Mucosa of descending colon (tissue), 3 donors: ENCODE data around the gene AADAC. TPM values are rescaled to one million over a fixed set of nuclear protein-coding genes. Genes with fewer than 3 reads are reported as not detected.

ENCODE experiments used
- ATAC-seq: fragments of 200-7000 bp; cut with Tn5 transposase; one replicate; pipeline ENCODE4 v1.9.1; 2020; ENCODE audit warnings: mild to moderate bottlenecking, moderate library complexity
- DNase-seq, 3 donors: peaks; one replicate each; pipeline ENCODE4 v3.0.0-alpha.2; 2020
- H3K36me3 ChIP-seq: fragments of 200-600 bp; one replicate; pipeline ENCODE4 v1.8.0; 2021; ENCODE audit warnings: low read depth, mild to moderate bottlenecking
- H3K4me1 ChIP-seq: fragments of 200-600 bp; one replicate; pipeline ENCODE4 v1.8.0; 2021; ENCODE audit warnings: low read depth, mild to moderate bottlenecking
- H3K4me3 ChIP-seq: fragments of 200-600 bp; one replicate; pipeline ENCODE4 v1.8.0; 2021; ENCODE audit warnings: mild to moderate bottlenecking
- H3K9me3 ChIP-seq: fragments of 200-600 bp; one replicate; pipeline ENCODE4 v1.8.0; 2021; ENCODE audit warnings: mild to moderate bottlenecking
- CTCF ChIP-seq: fragments of 200-600 bp; IDR thresholded peaks from one replicate; pipeline ENCODE4 v1.8.0; 2022; ENCODE audit warnings: antibody characterized with exemption, mild to moderate bottlenecking
- intact Hi-C, 2 donors: fragments of 100-400 bp; cut with DNase I in 1 of 2; cut with micrococcal nuclease in 1 of 2; formaldehyde crosslinking; loops; one replicate each; pipeline versions ENCODE4 v1.11.0 to v1.11.1; 2022; cut with DNase I, micrococcal nuclease
- total RNA-seq, 3 donors: library from RNA; stranded (reverse); fragmentation: NEBNext Ultra II Directional in 2 of 3; extraction: Animal tissue kit (Norgen Biotek cat#: 25700) in 2 of 3; gene quantifications; one replicate each; pipeline versions ENCODE4 v1.2.1 to v1.2.4, GENCODE V29; 2021 to 2023
- donor health status: DM: no; HTN: no; CAD: no; lungs with moderate emphysema.
- donor health status: DM: no; HTN: no; CAD: no.
- donor health status: DM: no; HTN: yes; CAD: no.

AADAC gene
- total RNA-seq, 3 donors from 2014 or later, result 0.19 to 0.35 TPM; not detected in 1

- Histone ChIP-seq H3K36me3 (no peaks in the 10 kb centered on the region), H3K4me1 (no peaks in the 10 kb centered on the region), H3K9me3 (no peaks in the 10 kb centered on the region), H3K4me3 (no peak overlapping the region)
- ATAC-seq, result no peak
- TF ChIP-seq CTCF, result no peak
- DNase-seq, result no peak
- intact Hi-C loops, result loop anchor here in 1 of 2 donors (2.0 to 5.0 kb wide), 3 partner anchors 43 to 399 kb away; no protein-coding TSS in a partner anchor
Measured at GRCh38 chr3:151835751-151836525, 22.0 kb downstream of the AADAC start.

GRCh38 chr3:151837057-151837456 is 23.1 kb downstream of the AADAC start:
- ATAC-seq (peak; percentile 74), DNase-seq (no peak)
- Histone ChIP-seq H3K4me3 (no peak overlapping the region), H3K9me3 (no peaks in the 10 kb centered on the region), H3K36me3 (no peaks in the 10 kb centered on the region), H3K4me1 (no peaks in the 10 kb centered on the region)
- intact Hi-C loops, result loop anchor here in 1 of 2 donors (5.0 kb wide), 2 partner anchors 370 to 400 kb away; no protein-coding TSS in a partner anchor
- no peak for TF ChIP-seq CTCF

- ATAC-seq, result peak; percentile 84
Measured at GRCh38 chr3:151838574-151839312, 24.8 kb downstream of the AADAC start.

GRCh38 chr3:151839313-151839631 is 25.4 kb downstream of the AADAC start:
- Histone ChIP-seq H3K4me1 (no peaks in the 10 kb centered on the region), H3K4me3 (no peak overlapping the region), H3K9me3 (no peaks in the 10 kb centered on the region), H3K36me3 (no peaks in the 10 kb centered on the region)
- no peak for TF ChIP-seq CTCF
- no peak for ATAC-seq
- intact Hi-C loops, result loop anchor here in 1 of 2 donors (5.0 kb wide), 2 partner anchors 372 to 402 kb away; no protein-coding TSS in a partner anchor
- DNase-seq, result no peak

More at GRCh38 chr3:151838574-151839312, 24.8 kb downstream of the AADAC start:
- Histone ChIP-seq H3K4me1 (no peaks in the 10 kb centered on the region), H3K9me3 (no peaks in the 10 kb centered on the region), H3K4me3 (no peak overlapping the region), H3K36me3 (no peaks in the 10 kb centered on the region)
- TF ChIP-seq CTCF, result no peak
- intact Hi-C loops, result loop anchor here in 1 of 2 donors (5.0 kb wide), 2 partner anchors 371 to 401 kb away; no protein-coding TSS in a partner anchor
- DNase-seq, result peak in 1 of 3 donors; percentile 68

- no peak for DNase-seq
- Histone ChIP-seq H3K4me1 (no peaks in the 10 kb centered on the region), H3K36me3 (no peaks in the 10 kb centered on the region), H3K4me3 (no peak overlapping the region), H3K9me3 (no peaks in the 10 kb centered on the region)
- no peak for TF ChIP-seq CTCF
- intact Hi-C loops, result no loop called here
- no peak for ATAC-seq
Measured at GRCh38 chr3:151841801-151842200, 27.9 kb downstream of the AADAC start.
